WERI-Rb-1 (cell line): ENCODE measurements around the gene MROH8.
A peak's percentile ranks its signal among the peaks of the same experiment; 100 is the strongest.

Experiments used
- DNase-seq: peaks from one replicate; pipeline ENCODE4 v3.0.0-alpha.2; 2020
- H3K27ac ChIP-seq: fragments of 250-450 bp; sonication (Bioruptor Pico); 2 replicates; pipeline ENCODE4 v1.5.1; 2020; ENCODE audit warnings: mild to moderate bottlenecking, moderate library complexity
- H3K27me3 ChIP-seq: fragments of 250-450 bp; sonication (Bioruptor Pico); 2 replicates; pipeline ENCODE4 v1.5.1; 2021; ENCODE audit warnings: mild to moderate bottlenecking, low read depth, moderate library complexity; ENCODE audit not compliant: insufficient read depth, severe bottlenecking
- H3K36me3 ChIP-seq: fragments of 250-450 bp; sonication (Bioruptor Pico); 2 replicates; pipeline ENCODE4 v1.5.1; 2020; ENCODE audit warnings: mild to moderate bottlenecking, moderate library complexity
- H3K4me3 ChIP-seq: 2 replicates; pipeline ENCODE4 v1.5.1; 2011; ENCODE audit warnings: low read depth, mild to moderate bottlenecking, control low read depth, low read length
- H3K9me3 ChIP-seq: fragments of 250-450 bp; sonication (Bioruptor Pico); 2 replicates; pipeline ENCODE4 v1.5.1; 2021; ENCODE audit warnings: mild to moderate bottlenecking, moderate library complexity; ENCODE audit not compliant: severe bottlenecking
- TF ChIP-seq, protein P1 (sequence below): IDR thresholded peaks from 2 replicates; pipeline ENCODE4 v1.5.1; 2011; ENCODE audit warnings: low read depth, mild to moderate bottlenecking, control low read depth, inconsistent platforms, low read length

MROH8 gene

DNA sequence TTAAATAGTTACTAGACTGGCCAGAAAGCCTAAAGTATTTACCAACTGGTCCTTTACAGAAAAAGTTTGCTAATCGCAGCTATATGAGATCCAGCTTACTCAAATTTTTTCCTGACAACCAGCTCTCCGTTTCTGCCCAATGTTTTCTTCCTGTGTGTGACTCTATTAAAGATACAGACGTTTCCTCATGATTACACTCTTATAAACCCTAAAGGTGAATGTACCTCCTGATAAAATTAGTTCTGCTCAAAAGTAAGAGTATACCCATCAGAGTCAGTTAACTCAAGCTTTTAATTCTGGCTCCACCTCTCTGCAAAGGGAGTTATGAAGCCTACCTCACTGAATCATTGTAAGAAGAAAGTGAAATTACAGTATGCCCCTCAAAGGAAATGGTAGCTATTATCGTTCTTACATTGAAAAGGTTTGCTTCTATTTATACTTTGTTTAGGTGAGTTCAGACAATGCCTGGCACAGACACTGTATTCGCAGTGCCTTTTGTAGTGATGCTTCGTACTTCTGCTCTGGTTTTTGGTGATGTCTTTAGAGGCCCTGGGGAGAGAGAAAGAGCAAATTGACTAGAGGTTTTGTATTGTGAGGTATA is 10.2 kb upstream of the MROH8 start:
- peaks cover 69% of the 10 kb centered on the region for H3K36me3 ChIP-seq
- TF ChIP-seq, protein P1, sequence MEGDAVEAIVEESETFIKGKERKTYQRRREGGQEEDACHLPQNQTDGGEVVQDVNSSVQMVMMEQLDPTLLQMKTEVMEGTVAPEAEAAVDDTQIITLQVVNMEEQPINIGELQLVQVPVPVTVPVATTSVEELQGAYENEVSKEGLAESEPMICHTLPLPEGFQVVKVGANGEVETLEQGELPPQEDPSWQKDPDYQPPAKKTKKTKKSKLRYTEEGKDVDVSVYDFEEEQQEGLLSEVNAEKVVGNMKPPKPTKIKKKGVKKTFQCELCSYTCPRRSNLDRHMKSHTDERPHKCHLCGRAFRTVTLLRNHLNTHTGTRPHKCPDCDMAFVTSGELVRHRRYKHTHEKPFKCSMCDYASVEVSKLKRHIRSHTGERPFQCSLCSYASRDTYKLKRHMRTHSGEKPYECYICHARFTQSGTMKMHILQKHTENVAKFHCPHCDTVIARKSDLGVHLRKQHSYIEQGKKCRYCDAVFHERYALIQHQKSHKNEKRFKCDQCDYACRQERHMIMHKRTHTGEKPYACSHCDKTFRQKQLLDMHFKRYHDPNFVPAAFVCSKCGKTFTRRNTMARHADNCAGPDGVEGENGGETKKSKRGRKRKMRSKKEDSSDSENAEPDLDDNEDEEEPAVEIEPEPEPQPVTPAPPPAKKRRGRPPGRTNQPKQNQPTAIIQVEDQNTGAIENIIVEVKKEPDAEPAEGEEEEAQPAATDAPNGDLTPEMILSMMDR = no peak
- DNase-seq = no peak

DNA sequence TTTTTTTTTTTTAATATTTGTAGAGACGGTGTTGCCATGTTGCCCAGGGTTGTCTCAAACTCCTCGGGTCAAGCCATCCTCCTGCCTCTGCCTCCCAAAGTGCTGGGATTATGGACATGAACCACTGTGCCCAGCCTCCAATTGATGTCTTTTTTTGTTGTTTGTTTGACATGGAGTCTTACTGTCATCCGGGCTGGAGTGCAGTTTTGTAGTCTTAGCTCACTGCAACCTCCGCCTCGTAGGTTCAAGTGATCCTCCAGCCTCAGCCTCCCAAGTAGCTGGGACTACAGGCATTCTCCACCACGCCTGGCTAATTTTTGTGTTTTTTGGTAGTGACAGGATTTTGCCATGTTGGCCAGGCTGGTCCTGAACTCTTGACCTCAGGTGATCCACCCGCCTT is 9.4 kb upstream of the MROH8 start:
- no peaks in the 10 kb centered on the region for H3K27me3 ChIP-seq
- peaks cover 70% of the 10 kb centered on the region for H3K36me3 ChIP-seq
- no peak overlapping the region for H3K4me3 ChIP-seq
- TF ChIP-seq, protein P1 = no peak
- H3K9me3 ChIP-seq = no peaks in the 10 kb centered on the region
- no peak for DNase-seq
- H3K27ac ChIP-seq = no peak overlapping the region

More for the DNA sequence above, 10.2 kb upstream of the MROH8 start:
- Histone ChIP-seq H3K27me3 (no peaks in the 10 kb centered on the region), H3K4me3 (no peak overlapping the region), H3K27ac (no peak overlapping the region), H3K9me3 (no peaks in the 10 kb centered on the region)

- no peak for DNase-seq
- Histone ChIP-seq H3K27ac (no peak overlapping the region), H3K27me3 (no peaks in the 10 kb centered on the region), H3K9me3 (no peaks in the 10 kb centered on the region), H3K36me3 (peaks cover 84% of the 10 kb centered on the region), H3K4me3 (no peak overlapping the region)
- TF ChIP-seq, protein P1 = no peak
These were observed 6.3 kb upstream of the MROH8 start for GRCh38 chr20:37185686-37186085.

DNA sequence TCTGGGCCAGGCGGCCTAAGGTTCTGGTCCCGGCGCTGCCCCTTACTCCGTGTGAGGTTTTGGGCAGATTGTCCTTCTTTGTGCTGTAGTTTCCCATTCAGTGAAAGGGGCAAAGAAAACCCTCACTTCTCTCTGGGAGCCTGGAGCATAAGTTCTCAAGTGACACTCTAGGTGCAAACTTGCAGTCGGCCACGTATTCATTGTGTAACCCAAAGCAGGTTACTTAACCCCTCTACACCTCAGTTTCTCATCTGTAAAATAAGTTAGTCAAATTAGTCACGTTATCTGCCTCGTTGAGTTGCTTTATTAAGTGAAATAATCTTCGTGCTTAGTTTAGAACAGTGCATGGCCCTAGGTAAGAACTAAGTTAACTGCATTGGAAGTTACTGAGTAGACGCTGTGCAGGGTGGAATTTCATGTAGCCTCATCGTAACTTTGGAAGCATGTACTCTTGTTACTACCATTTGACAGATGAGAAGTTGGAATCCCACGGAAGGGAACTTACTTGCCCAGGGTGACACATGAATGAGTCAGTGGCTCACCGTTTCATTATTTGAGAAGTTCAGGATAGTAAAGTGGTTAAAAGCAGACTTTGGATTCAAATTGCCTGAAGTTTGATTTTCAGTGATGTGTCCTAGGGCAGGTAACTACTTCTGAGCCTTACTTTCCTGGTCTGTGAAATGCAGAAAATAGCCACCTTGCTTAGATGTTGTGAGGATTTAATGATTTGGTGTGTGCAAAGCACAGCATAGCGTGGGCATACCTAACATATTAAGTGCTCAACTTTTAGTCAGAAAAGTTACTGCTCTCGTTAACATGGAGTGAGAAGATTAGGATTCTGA is 556 bp upstream of the MROH8 start:
- Histone ChIP-seq H3K27me3 (no peaks in the 10 kb centered on the region), H3K36me3 (peaks cover 43% of the 10 kb centered on the region), H3K4me3 (peak overlapping the region; percentile 95), H3K9me3 (no peaks in the 10 kb centered on the region), H3K27ac (peak overlapping the region; percentile 99)
- TF ChIP-seq, protein P1 = no peak
- DNase-seq = no peak

DNA sequence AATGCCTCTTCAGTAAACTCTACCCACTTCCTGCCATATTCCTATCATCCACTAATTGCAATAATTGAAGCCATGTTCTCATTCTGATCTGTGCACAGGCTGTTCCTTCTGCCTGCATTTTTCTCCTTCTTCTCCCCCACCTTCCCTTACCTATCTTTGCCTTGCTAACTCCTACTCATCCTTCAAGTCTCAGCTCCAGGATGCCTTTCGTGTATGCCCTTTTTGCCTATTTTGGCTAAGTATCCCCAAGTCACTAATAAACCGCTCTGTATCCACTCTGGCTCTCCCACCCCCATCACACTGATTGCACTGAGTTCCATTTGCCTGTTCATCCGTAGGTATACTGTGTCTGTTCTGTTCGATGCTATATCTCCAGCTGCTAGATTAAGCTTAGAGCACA is 6.5 kb downstream of the MROH8 start:
- TF ChIP-seq, protein P1 = no peak
- no peaks in the 10 kb centered on the region for H3K9me3 ChIP-seq
- no peak overlapping the region for H3K4me3 ChIP-seq
- DNase-seq = no peak
- no peak overlapping the region for H3K27ac ChIP-seq
- H3K36me3 ChIP-seq = 0 out of 2 replicates have a peak, but pooled peaks cover 3% of the 10 kb centered on the region
- no peaks in the 10 kb centered on the region for H3K27me3 ChIP-seq
